ENCODE data around the gene HOXA3.

- TF ChIP-seq SNAI2 (CRISPR knock-in tag; IDR thresholded peaks at IDR 0.05) = no peak
- no peak for TF ChIP-seq RARB (CRISPR knock-in tag; IDR thresholded peaks at IDR 0.05)
- TF ChIP-seq, protein P1, sequence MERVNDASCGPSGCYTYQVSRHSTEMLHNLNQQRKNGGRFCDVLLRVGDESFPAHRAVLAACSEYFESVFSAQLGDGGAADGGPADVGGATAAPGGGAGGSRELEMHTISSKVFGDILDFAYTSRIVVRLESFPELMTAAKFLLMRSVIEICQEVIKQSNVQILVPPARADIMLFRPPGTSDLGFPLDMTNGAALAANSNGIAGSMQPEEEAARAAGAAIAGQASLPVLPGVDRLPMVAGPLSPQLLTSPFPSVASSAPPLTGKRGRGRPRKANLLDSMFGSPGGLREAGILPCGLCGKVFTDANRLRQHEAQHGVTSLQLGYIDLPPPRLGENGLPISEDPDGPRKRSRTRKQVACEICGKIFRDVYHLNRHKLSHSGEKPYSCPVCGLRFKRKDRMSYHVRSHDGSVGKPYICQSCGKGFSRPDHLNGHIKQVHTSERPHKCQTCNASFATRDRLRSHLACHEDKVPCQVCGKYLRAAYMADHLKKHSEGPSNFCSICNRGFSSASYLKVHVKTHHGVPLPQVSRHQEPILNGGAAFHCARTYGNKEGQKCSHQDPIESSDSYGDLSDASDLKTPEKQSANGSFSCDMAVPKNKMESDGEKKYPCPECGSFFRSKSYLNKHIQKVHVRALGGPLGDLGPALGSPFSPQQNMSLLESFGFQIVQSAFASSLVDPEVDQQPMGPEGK (CRISPR knock-in tag; IDR thresholded peaks at IDR 0.05; ENCODE audit: borderline replicate concordance) = no peak
- no peak for TF ChIP-seq ISL1 (CRISPR knock-in tag; IDR thresholded peaks at IDR 0.05)
- no peak for TF ChIP-seq TOX (CRISPR knock-in tag; IDR thresholded peaks at IDR 0.05; ENCODE audit: borderline replicate concordance)
- no peak for TF ChIP-seq ZNF70 (CRISPR knock-in tag; IDR thresholded peaks at IDR 0.05)
- TF ChIP-seq GLIS3 (CRISPR knock-in tag; IDR thresholded peaks at IDR 0.05) = no peak
- no peak for TF ChIP-seq CSRNP3 (CRISPR knock-in tag; IDR thresholded peaks at IDR 0.05)
- TF ChIP-seq PPARA (CRISPR knock-in tag; IDR thresholded peaks at IDR 0.05; ENCODE audit: borderline replicate concordance) = no peak
- no peak for TF ChIP-seq POU6F1 (CRISPR knock-in tag; IDR thresholded peaks at IDR 0.05; ENCODE audit: borderline replicate concordance, low read depth)
- TF ChIP-seq BACH2 (CRISPR knock-in tag; IDR thresholded peaks at IDR 0.05; ENCODE audit: borderline replicate concordance) = no peak
Measured at GRCh38 chr7:27102581-27103442, 49.6 kb downstream of the HOXA3 start, which contains the start of gene HOXA2.
